Astrocyte (in vitro differentiated cells and primary cell): ENCODE measurements around the gene CNGB1. TPM values are rescaled to one million over a fixed set of nuclear protein-coding genes. Genes with fewer than 3 reads are reported as not detected.

ENCODE experiments used
- DNase-seq: peaks from one replicate; pipeline ENCODE4 v3.0.0-alpha.2; 2010; ENCODE audit warnings: low read depth
- FAIRE-seq: peaks from 2 replicates; lab custom pipeline; 2011; peaks lifted over from hg19 to GRCh38; lab: Jason Lieb, UNC
- H2AFZ ChIP-seq: 2 replicates; pipeline ENCODE4 v1.6.0; 2012; ENCODE audit warnings: low read depth, low read length, inconsistent platforms
- H3K27ac ChIP-seq: 2 replicates; pipeline ENCODE4 v1.5.1; 2011; ENCODE audit warnings: low read depth, low read length, inconsistent platforms
- H3K27me3 ChIP-seq: 2 replicates; pipeline ENCODE4 v1.6.0; 2011; ENCODE audit warnings: low read length, inconsistent platforms; ENCODE audit not compliant: insufficient read depth
- H3K36me3 ChIP-seq: 2 replicates; pipeline ENCODE4 v1.5.1; 2011; ENCODE audit warnings: low read length, inconsistent platforms; ENCODE audit not compliant: insufficient read depth
- H3K4me1 ChIP-seq: 2 replicates; pipeline ENCODE4 v1.5.1; 2011; ENCODE audit warnings: low read length, inconsistent platforms; ENCODE audit not compliant: insufficient read depth
- H3K4me2 ChIP-seq: 2 replicates; pipeline ENCODE4 v1.6.0; 2012; ENCODE audit warnings: low read length, inconsistent platforms
- H3K4me3 ChIP-seq: 2 replicates; pipeline ENCODE4 v1.5.1; 2011; ENCODE audit warnings: low read depth, mild to moderate bottlenecking, low read length, inconsistent platforms; ENCODE audit not compliant: insufficient read depth
- H3K79me2 ChIP-seq: 2 replicates; pipeline ENCODE4 v1.6.0; 2012; ENCODE audit warnings: mild to moderate bottlenecking, low read length, inconsistent platforms; ENCODE audit not compliant: insufficient read depth
- H3K9ac ChIP-seq: 2 replicates; pipeline ENCODE4 v1.6.0; 2012; ENCODE audit warnings: mild to moderate bottlenecking, low read length, inconsistent platforms
- H3K9me3 ChIP-seq: 2 replicates; pipeline ENCODE4 v1.5.1; 2012; ENCODE audit warnings: low read depth, mild to moderate bottlenecking, low read length, inconsistent platforms; ENCODE audit not compliant: insufficient read depth
- H4K20me1 ChIP-seq: 2 replicates; pipeline ENCODE4 v1.6.0; 2012; ENCODE audit warnings: low read length, inconsistent platforms; ENCODE audit not compliant: insufficient read depth
- H3K27ac Mint-ChIP-seq: one replicate; pipeline ENCODE4 v1.8.0; 2021; ENCODE audit warnings: mild to moderate bottlenecking, mixed read lengths; ENCODE audit not compliant: unreplicated experiment
- H3K27me3 Mint-ChIP-seq: one replicate; pipeline ENCODE4 v1.8.0; 2021; ENCODE audit warnings: low read depth, mixed read lengths; ENCODE audit not compliant: unreplicated experiment
- H3K36me3 Mint-ChIP-seq: one replicate; pipeline ENCODE4 v1.8.0; 2021; ENCODE audit warnings: low read depth, mixed read lengths; ENCODE audit not compliant: unreplicated experiment
- H3K4me1 Mint-ChIP-seq: one replicate; pipeline ENCODE4 v1.8.0; 2021; ENCODE audit warnings: low read depth, mixed read lengths; ENCODE audit not compliant: unreplicated experiment
- H3K4me3 Mint-ChIP-seq: one replicate; pipeline ENCODE4 v1.8.0; 2021; ENCODE audit warnings: mild to moderate bottlenecking, moderate library complexity, mixed read lengths; ENCODE audit not compliant: unreplicated experiment
- H3K9me3 Mint-ChIP-seq: one replicate; pipeline ENCODE4 v1.8.0; 2021; ENCODE audit warnings: mild to moderate bottlenecking, mixed read lengths; ENCODE audit not compliant: unreplicated experiment
- CTCF ChIP-seq: IDR thresholded peaks from 2 replicates; pipeline ENCODE4 v1.5.1; 2011; ENCODE audit warnings: low read depth, mild to moderate bottlenecking, inconsistent platforms, low read length, moderate library complexity; ENCODE audit not compliant: insufficient read depth
- EZH2 ChIP-seq: IDR thresholded peaks from 2 replicates; pipeline ENCODE4 v1.6.1; 2012; ENCODE audit warnings: mild to moderate bottlenecking, low read length, inconsistent platforms; ENCODE audit not compliant: insufficient read depth
- total RNA-seq: library from RNA; stranded (reverse); gene quantifications from 2 replicates; pipeline ENCODE4 v1.2.1, GENCODE V29; 2021

The CNGB1 gene
- total RNA-seq, 1 donor from 2014 or later: not detected

- Histone ChIP-seq H3K36me3 (peaks cover 2% of the 10 kb centered on the region), H2AFZ (no peak overlapping the region), H3K9ac (no peak overlapping the region), H4K20me1 (peaks cover 31% of the 10 kb centered on the region), H3K9me3 (no peaks in the 10 kb centered on the region), H3K4me1 (peaks cover 22% of the 10 kb centered on the region), H3K27me3 (no peaks in the 10 kb centered on the region), H3K4me3 (no peak overlapping the region), H3K4me2 (no peak overlapping the region), H3K79me2 (peaks cover 18% of the 10 kb centered on the region), H3K27ac (no peak overlapping the region)
- Mint-ChIP-seq H3K27me3 (no peaks in the 10 kb centered on the region), H3K36me3 (peaks cover 16% of the 10 kb centered on the region), H3K9me3 (no peaks in the 10 kb centered on the region), H3K4me1 (peaks cover 18% of the 10 kb centered on the region), H3K4me3 (no peak overlapping the region), H3K27ac (no peak overlapping the region)
- DNase-seq: no peak
- no peak for TF ChIP-seq CTCF
- FAIRE-seq: no peak
Measured at GRCh38 chr16:57996406-57997175, 25.7 kb upstream of the CNGB1 start.

GRCh38 chr16:57995721-57996405 lies 24.9 kb upstream of the CNGB1 start:
- peaks cover 20% of the 10 kb centered on the region for H3K4me1 ChIP-seq
- H3K4me3 ChIP-seq: no peak overlapping the region
- Mint-ChIP-seq H3K4me1 (peaks cover 18% of the 10 kb centered on the region), H3K36me3 (peaks cover 16% of the 10 kb centered on the region), H3K27me3 (no peaks in the 10 kb centered on the region), H3K9me3 (no peaks in the 10 kb centered on the region), H3K27ac (no peak overlapping the region), H3K4me3 (no peak overlapping the region)
- no peak overlapping the region for H2AFZ ChIP-seq
- peaks cover 2% of the 10 kb centered on the region for H3K36me3 ChIP-seq
- H3K27ac ChIP-seq: no peak overlapping the region
- no peaks in the 10 kb centered on the region for H3K27me3 ChIP-seq
- DNase-seq: no peak
- H3K9me3 ChIP-seq: no peaks in the 10 kb centered on the region
- no peak for FAIRE-seq
- H3K79me2 ChIP-seq: peaks cover 18% of the 10 kb centered on the region
- H3K4me2 ChIP-seq: no peak overlapping the region
- H4K20me1 ChIP-seq: peaks cover 31% of the 10 kb centered on the region
- H3K9ac ChIP-seq: no peak overlapping the region
- no peak for TF ChIP-seq CTCF
- TF ChIP-seq EZH2: no peak

GRCh38 chr16:57994778-57995177 lies 23.9 kb upstream of the CNGB1 start:
- Histone ChIP-seq H3K79me2 (peaks cover 17% of the 10 kb centered on the region), H3K27ac (no peak overlapping the region), H3K4me3 (no peak overlapping the region), H3K27me3 (no peaks in the 10 kb centered on the region), H3K9me3 (no peaks in the 10 kb centered on the region), H3K9ac (no peak overlapping the region), H2AFZ (no peak overlapping the region), H3K4me1 (peaks cover 15% of the 10 kb centered on the region), H3K36me3 (peaks cover 2% of the 10 kb centered on the region), H3K4me2 (no peak overlapping the region), H4K20me1 (peaks cover 30% of the 10 kb centered on the region)
- H3K9me3 Mint-ChIP-seq: no peaks in the 10 kb centered on the region
- peaks cover 18% of the 10 kb centered on the region for H3K4me1 Mint-ChIP-seq
- H3K27ac Mint-ChIP-seq: no peak overlapping the region
- DNase-seq (no peak), FAIRE-seq (no peak)
- peaks cover 5% of the 10 kb centered on the region for H3K27me3 Mint-ChIP-seq
- no peak overlapping the region for H3K4me3 Mint-ChIP-seq
- TF ChIP-seq CTCF: peak; percentile 26
- no peak for TF ChIP-seq EZH2
- H3K36me3 Mint-ChIP-seq: peaks cover 16% of the 10 kb centered on the region
